ENCODE data around the gene ZNF235. TPM values are rescaled to one million over a fixed set of nuclear protein-coding genes. Genes with fewer than 3 reads are reported as not detected.

Gene ZNF235
- total RNA-seq, 4 donors from 2014 or later = 1.9 to 3.3 (median 2.1) TPM

- in situ Hi-C loops (cut with MboI; ENCODE audit: low sequenced_read_pairs in 4 of 4) (no loop called here), intact Hi-C loops (cut with DNase I; ENCODE audit: low total_unique reads) (no loop called here)
- Histone ChIP-seq H3K27me3 (no peaks in the 10 kb centered on the region), H3K4me1 (no peaks in the 10 kb centered on the region), H3K27ac (no peak overlapping the region), H3K9me3 (peaks cover 0 to 46% (median 0%) of the 10 kb centered on the region in 3 donors), H3K4me3 (peak overlapping the region in 1 of 4 donors; percentile 1), H3K36me3 (peaks cover 34 to 58% of the 10 kb centered on the region in 2 donors)
- DNase-seq = no peak
- ATAC-seq = no peak
- no peak for TF ChIP-seq POLR2A (IDR thresholded peaks at IDR 0.05)
- no peak for TF ChIP-seq CTCF (IDR thresholded peaks at IDR 0.05 in 4 of 5, conservative IDR thresholded peaks at IDR 0.05 in 1 of 5)
These were observed 68.4 kb downstream of the ZNF235 start for GRCh38 chr19:44236384-44236783.

Other genes starting within 250 kb of the ZNF235 start
- 1 to 10 TPM in 1 of 4 donors, under 1 TPM in 3; 0.38 to 1.3 (median 0.63) TPM for gene ZNF284, start 232.9 kb downstream of the ZNF235 start, total RNA-seq
- gene ZNF224, start 210.7 kb downstream of the ZNF235 start, total RNA-seq = 10 to 100 TPM in 1 of 4 donors, 1 to 10 TPM in 3; 4.9 to 14.1 (median 6.9) TPM
- 1 to 10 TPM in 3 of 4 donors, under 1 TPM in 1; 0.75 to 1.4 (median 1.1) TPM for gene ZNF225, start 191.6 kb downstream of the ZNF235 start, total RNA-seq
- 1 to 10 TPM; 2.2 to 3.5 (median 2.9) TPM for gene ZNF234, start 163.5 kb downstream of the ZNF235 start, total RNA-seq
- 1 to 10 TPM; 3.2 to 6.9 (median 3.8) TPM for gene ZNF226, start 139.9 kb downstream of the ZNF235 start, total RNA-seq
- gene ZNF227, start 92.5 kb downstream of the ZNF235 start, total RNA-seq = 10 to 100 TPM in 1 of 4 donors, 1 to 10 TPM in 3; 6.8 to 17.7 (median 8.3) TPM
- 1 to 10 TPM in 3 of 4 donors, under 1 TPM in 1; 0.93 to 3.5 (median 1.5) TPM for gene ZNF233, start 45.1 kb downstream of the ZNF235 start, total RNA-seq
- gene ZNF112, start 51.7 kb upstream of the ZNF235 start, total RNA-seq = 1 to 10 TPM in 3 of 4 donors, under 1 TPM in 1; 0.78 to 4.0 (median 1.6) TPM
- 1 to 10 TPM in 1 of 4 donors, under 1 TPM in 3; 0.61 to 1.0 (median 0.69) TPM for gene ZNF285, start 96.6 kb upstream of the ZNF235 start, total RNA-seq
- 1 to 10 TPM in 1 of 4 donors, under 1 TPM in 3; 0.66 to 1.6 (median 0.89) TPM for gene ZNF229, start 143.4 kb upstream of the ZNF235 start, total RNA-seq
- gene ZNF180, start 195.5 kb upstream of the ZNF235 start, total RNA-seq = 10 to 100 TPM in 1 of 4 donors, 1 to 10 TPM in 3; 2.1 to 17.4 (median 5.1) TPM
- not detected for gene CEACAM20, start 224.7 kb upstream of the ZNF235 start, total RNA-seq

All from gastrocnemius medialis (tissue), 4 donors.